Keratinocyte (primary cell): ENCODE results near the gene CA5A. TPM values are rescaled to one million over a fixed set of nuclear protein-coding genes. Genes with fewer than 3 reads are reported as not detected.
"Not testable (repeated sequence)": the region's sequence is repeated elsewhere in the genome, so short reads cannot be mapped to it uniquely, and the experiment has no call there.

ENCODE experiments used
- DNase-seq: peaks from one replicate; pipeline ENCODE4 v3.0.0-alpha.2; 2011; ENCODE audit warnings: low read depth, missing footprints, low spot score
- FAIRE-seq: peaks from 2 replicates; lab custom pipeline; 2011; peaks lifted over from hg19 to GRCh38; lab: Jason Lieb, UNC
- H2AFZ ChIP-seq: 2 replicates; pipeline ENCODE4 v1.6.0; 2012; ENCODE audit warnings: low read length, control low read depth, inconsistent platforms; ENCODE audit not compliant: control insufficient read depth
- H3K27ac ChIP-seq: 2 replicates; pipeline ENCODE4 v1.5.1; 2011; ENCODE audit warnings: low read length; ENCODE audit not compliant: control insufficient read depth, insufficient read depth
- H3K27me3 ChIP-seq: 3 replicates; pipeline ENCODE4 v1.6.0; 2011; ENCODE audit warnings: low read length; ENCODE audit not compliant: control insufficient read depth, insufficient read depth; ENCODE audit errors: extremely low read depth
- H3K36me3 ChIP-seq, 2 experiments: 2 replicates in 1 of 2; 3 replicates in 1 of 2; pipeline ENCODE4 v1.5.1; 2011; ENCODE audit warnings: low read length in 2 of 2, mild to moderate bottlenecking in 1 of 2; ENCODE audit not compliant: control insufficient read depth in 2 of 2, insufficient read depth in 2 of 2; ENCODE audit errors: extremely low read depth in 1 of 2
- H3K4me1 ChIP-seq: 3 replicates; pipeline ENCODE4 v1.5.1; 2011; ENCODE audit warnings: low read length; ENCODE audit not compliant: control insufficient read depth, insufficient read depth; ENCODE audit errors: extremely low read depth
- H3K4me2 ChIP-seq: 3 replicates; pipeline ENCODE4 v1.6.0; 2011; ENCODE audit warnings: low read depth, low read length; ENCODE audit not compliant: control insufficient read depth, insufficient read depth; ENCODE audit errors: extremely low read depth
- H3K4me3 ChIP-seq, 3 experiments: fragments of 200-600 bp in 1 of 3; sonication (generic) in 1 of 3; 2 replicates in 2 of 3; 3 replicates in 1 of 3; pipeline ENCODE4 v1.5.1; 2011 to 2016; ENCODE audit warnings: low read length in 3 of 3, mild to moderate bottlenecking in 3 of 3, control low read depth in 2 of 3, inconsistent platforms in 1 of 3, low read depth in 1 of 3, mixed read lengths in 1 of 3, mixed run types in 1 of 3, moderate library complexity in 1 of 3; ENCODE audit not compliant: control insufficient read depth in 2 of 3, insufficient read depth in 2 of 3; ENCODE audit errors: extremely low read depth in 1 of 3
- H3K79me2 ChIP-seq: 2 replicates; pipeline ENCODE4 v1.6.0; 2012; ENCODE audit warnings: low read length; ENCODE audit not compliant: control insufficient read depth, insufficient read depth
- H3K9ac ChIP-seq: 3 replicates; pipeline ENCODE4 v1.6.0; 2011; ENCODE audit warnings: low read length; ENCODE audit not compliant: control insufficient read depth, insufficient read depth; ENCODE audit errors: extremely low read depth
- H3K9me1 ChIP-seq: 3 replicates; pipeline ENCODE4 v1.6.0; 2011; ENCODE audit warnings: low read length; ENCODE audit not compliant: control insufficient read depth, insufficient read depth; ENCODE audit errors: extremely low read depth
- H3K9me3 ChIP-seq: 2 replicates; pipeline ENCODE4 v1.5.1; 2012; ENCODE audit warnings: low read depth, low read length; ENCODE audit not compliant: control insufficient read depth
- H4K20me1 ChIP-seq: 3 replicates; pipeline ENCODE4 v1.6.0; 2011; ENCODE audit warnings: low read length; ENCODE audit not compliant: control insufficient read depth, insufficient read depth; ENCODE audit errors: extremely low read depth
- dilution Hi-C: fragments of 300-500 bp; cut with MboI; formaldehyde crosslinking; loops from one replicate; pipeline ENCODE4 v1.7.0; 2020; ENCODE audit warnings: low sequenced_read_pairs; ENCODE audit not compliant: extremely low pct_ligation_motif_present
- polyA plus RNA-seq, 5 experiments: library from polyadenylated mRNA; depleted of rRNA in 3 of 5; stranded (reverse) in 3 of 5; stranded (forward) in 1 of 5; unstranded in 1 of 5; fragments of >200 nt; gene quantifications; 1 replicate in 1 of 5; 2 replicates in 3 of 5; 3 replicates in 1 of 5; pipeline versions ENCODE4 v1.2.1 to v1.2.3, GENCODE V29; 2011 to 2012; ENCODE audit warnings: missing spikeins in 2 of 5, low read depth in 1 of 5, low replicate concordance in 1 of 5
- TF ChIP-seq, protein P1 (sequence below), 3 experiments: IDR thresholded peaks in 1 of 3; conservative IDR thresholded peaks in 1 of 3; optimal IDR thresholded peaks in 1 of 3; 2 replicates in 2 of 3; 3 replicates in 1 of 3; pipeline versions ENCODE3 to v1.5.1; 2011; ENCODE audit warnings: low read length in 3 of 3, mild to moderate bottlenecking in 3 of 3, moderate library complexity in 2 of 3, control low read depth in 1 of 3, inconsistent platforms in 1 of 3; ENCODE audit not compliant: insufficient read depth in 2 of 3; ENCODE audit errors: extremely low read depth in 1 of 3

The CA5A gene
- polyA plus RNA-seq, 1 donor (not counting 4 experiments of a cell fraction or from before 2014, with no cell fraction given), result not detected

GRCh38 chr16:87909203-87909935 lies 27.0 kb downstream of the CA5A start:
- H3K27me3 ChIP-seq, result peaks cover 11% of the 10 kb centered on the region
- H3K4me1 ChIP-seq, FAIRE-seq, DNase-seq, H3K4me3 ChIP-seq, H3K79me2 ChIP-seq, H3K27ac ChIP-seq, H3K9me3 ChIP-seq, H3K9me1 ChIP-seq, H3K9ac ChIP-seq, dilution Hi-C loops, H2AFZ ChIP-seq, H3K36me3 ChIP-seq, H3K4me2 ChIP-seq, H4K20me1 ChIP-seq: not testable (repeated sequence)
- TF ChIP-seq, protein P1, sequence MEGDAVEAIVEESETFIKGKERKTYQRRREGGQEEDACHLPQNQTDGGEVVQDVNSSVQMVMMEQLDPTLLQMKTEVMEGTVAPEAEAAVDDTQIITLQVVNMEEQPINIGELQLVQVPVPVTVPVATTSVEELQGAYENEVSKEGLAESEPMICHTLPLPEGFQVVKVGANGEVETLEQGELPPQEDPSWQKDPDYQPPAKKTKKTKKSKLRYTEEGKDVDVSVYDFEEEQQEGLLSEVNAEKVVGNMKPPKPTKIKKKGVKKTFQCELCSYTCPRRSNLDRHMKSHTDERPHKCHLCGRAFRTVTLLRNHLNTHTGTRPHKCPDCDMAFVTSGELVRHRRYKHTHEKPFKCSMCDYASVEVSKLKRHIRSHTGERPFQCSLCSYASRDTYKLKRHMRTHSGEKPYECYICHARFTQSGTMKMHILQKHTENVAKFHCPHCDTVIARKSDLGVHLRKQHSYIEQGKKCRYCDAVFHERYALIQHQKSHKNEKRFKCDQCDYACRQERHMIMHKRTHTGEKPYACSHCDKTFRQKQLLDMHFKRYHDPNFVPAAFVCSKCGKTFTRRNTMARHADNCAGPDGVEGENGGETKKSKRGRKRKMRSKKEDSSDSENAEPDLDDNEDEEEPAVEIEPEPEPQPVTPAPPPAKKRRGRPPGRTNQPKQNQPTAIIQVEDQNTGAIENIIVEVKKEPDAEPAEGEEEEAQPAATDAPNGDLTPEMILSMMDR (optimal IDR thresholded peaks at IDR 0.05 in 1 of 3, IDR thresholded peaks at IDR 0.05 in 1 of 3, conservative IDR thresholded peaks at IDR 0.05 in 1 of 3; ENCODE audit: extremely low read depth in 1 of 3, insufficient read depth in 2 of 3, low read length in 3 of 3), result peak; percentile 74 to 96 (median 78)

DNA sequence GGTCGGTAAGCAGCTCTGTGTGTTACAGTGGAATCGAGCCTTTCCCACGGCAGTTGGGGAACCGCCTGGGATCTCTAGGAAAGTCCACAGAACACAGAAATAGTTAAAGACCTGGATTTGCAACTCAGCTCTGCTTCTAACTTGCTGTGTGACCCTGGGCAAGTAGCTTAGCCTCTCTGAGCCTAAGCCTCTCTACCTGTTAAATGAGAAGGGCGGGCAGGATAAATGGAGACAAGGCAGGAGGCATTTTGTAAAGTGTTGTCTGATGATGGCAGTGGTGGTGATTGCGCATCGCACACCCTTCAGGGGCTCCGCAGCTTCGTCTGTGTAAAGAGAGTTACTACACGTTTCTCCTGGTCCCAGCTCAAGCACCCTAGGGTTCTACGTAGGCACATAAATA lies 28.2 kb downstream of the CA5A start:
- H3K4me2 ChIP-seq, DNase-seq, H3K79me2 ChIP-seq, H3K4me1 ChIP-seq, dilution Hi-C loops, H3K27ac ChIP-seq, FAIRE-seq, H3K9me1 ChIP-seq, H2AFZ ChIP-seq, H3K9ac ChIP-seq, H3K4me3 ChIP-seq, H4K20me1 ChIP-seq, H3K36me3 ChIP-seq, H3K9me3 ChIP-seq: not testable (repeated sequence)
- peaks cover 11% of the 10 kb centered on the region for H3K27me3 ChIP-seq

GRCh38 chr16:87905521-87905920 lies 30.8 kb downstream of the CA5A start:
- H3K27me3 ChIP-seq, result peaks cover 11% of the 10 kb centered on the region
- H3K9me1 ChIP-seq, H2AFZ ChIP-seq, FAIRE-seq, dilution Hi-C loops, H3K27ac ChIP-seq, H3K4me1 ChIP-seq, H3K4me3 ChIP-seq, H3K9me3 ChIP-seq, H3K36me3 ChIP-seq, H3K9ac ChIP-seq, H3K79me2 ChIP-seq, H4K20me1 ChIP-seq, DNase-seq, H3K4me2 ChIP-seq: not testable (repeated sequence)

DNA sequence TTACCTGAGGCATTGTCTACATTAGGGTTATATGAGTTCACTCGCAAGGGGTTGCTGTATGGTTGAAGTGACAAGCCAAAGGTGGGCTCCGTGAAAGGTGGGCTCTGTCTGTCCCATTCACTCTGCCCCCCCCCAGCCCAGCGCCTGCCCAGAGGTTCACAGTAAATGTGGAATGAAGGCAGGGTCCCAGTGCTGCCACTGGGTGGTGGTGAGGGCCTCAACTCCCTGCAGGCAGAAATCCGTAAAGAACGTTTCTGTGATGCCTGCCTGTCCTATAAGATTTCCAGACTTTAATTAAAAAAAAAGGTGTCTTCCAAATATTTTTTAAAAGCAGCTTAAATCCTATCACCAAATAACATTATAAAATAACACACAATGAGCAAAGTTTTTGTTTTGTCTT lies 31.4 kb downstream of the CA5A start:
- H3K27ac ChIP-seq, H2AFZ ChIP-seq, H3K9me3 ChIP-seq, H3K4me2 ChIP-seq, H3K36me3 ChIP-seq, H4K20me1 ChIP-seq, H3K9ac ChIP-seq, DNase-seq, FAIRE-seq, H3K4me1 ChIP-seq, dilution Hi-C loops, H3K79me2 ChIP-seq, H3K9me1 ChIP-seq, H3K4me3 ChIP-seq: not testable (repeated sequence)
- H3K27me3 ChIP-seq, result peaks cover 11% of the 10 kb centered on the region
